GM06990 (cell line): Measurements from ENCODE around the gene PCDHA9.
"Not testable (repeated sequence)": the region's sequence is repeated elsewhere in the genome, so short reads cannot be mapped to it uniquely, and the experiment has no call there.

Experiments used
- DNase-seq: peaks from one replicate; pipeline ENCODE4 v3.0.0-alpha.2; 2011; ENCODE audit not compliant: insufficient read length; ENCODE audit errors: extremely low read depth
- H3K27me3 ChIP-seq: replicated peaks from 2 replicates; pipeline ENCODE4 v1.6.0; 2011; ENCODE audit warnings: low read length; ENCODE audit not compliant: control insufficient read depth, insufficient read depth
- H3K36me3 ChIP-seq: 2 replicates; pipeline ENCODE4 v1.5.1; 2011; ENCODE audit warnings: low read length; ENCODE audit not compliant: control insufficient read depth, insufficient read depth
- H3K4me3 ChIP-seq: replicated peaks from 2 replicates; pipeline ENCODE4 v1.5.1; 2011; ENCODE audit warnings: low read depth, mild to moderate bottlenecking, control low read depth, low read length
- CTCF ChIP-seq: IDR thresholded peaks from 2 replicates; pipeline ENCODE4 v1.5.1; 2011; ENCODE audit warnings: low read length, control low read depth, mild to moderate bottlenecking, inconsistent platforms; ENCODE audit not compliant: insufficient read depth, poor library complexity, severe bottlenecking

PCDHA9 gene

GRCh38 chr5:140862441-140863295 lies 14.5 kb downstream of the PCDHA9 start:
- no peak for TF ChIP-seq CTCF
- no peaks in the 10 kb centered on the region for H3K27me3 ChIP-seq
- DNase-seq: no peak
- H3K4me3 ChIP-seq: no peak overlapping the region
- no peaks in the 10 kb centered on the region for H3K36me3 ChIP-seq

- TF ChIP-seq CTCF: no peak
- DNase-seq: no peak
- Histone ChIP-seq H3K36me3 (no peaks in the 10 kb centered on the region), H3K27me3 (no peaks in the 10 kb centered on the region), H3K4me3 (no peak within 1 kb of the TSS)
Observed at GRCh38 chr5:140868721-140869554, 20.8 kb downstream of the PCDHA9 start, which contains the start of gene PCDHA11. Gene PCDHA11, plus strand, starts transcription at chr5:140868957. Its CDS starts 147 bp downstream, at chr5:140869104.

- no peak for DNase-seq
- no peak for TF ChIP-seq CTCF
- Histone ChIP-seq H3K27me3 (no peaks in the 10 kb centered on the region), H3K4me3 (no peak overlapping the region), H3K36me3 (no peaks in the 10 kb centered on the region)
Observed at GRCh38 chr5:140869555-140869886, 21.3 kb downstream of the PCDHA9 start.

- no peaks in the 10 kb centered on the region for H3K36me3 ChIP-seq
- no peak for TF ChIP-seq CTCF
- H3K4me3 ChIP-seq: no peak overlapping the region
- H3K27me3 ChIP-seq: no peaks in the 10 kb centered on the region
- DNase-seq: no peak
Observed at GRCh38 chr5:140870221-140871201, 22.3 kb downstream of the PCDHA9 start.

GRCh38 chr5:140875085-140876065 lies 27.2 kb downstream of the PCDHA9 start, which contains the start of gene PCDHA12:
Gene PCDHA12, plus strand, starts transcription at chr5:140875308. Its CDS starts 165 bp downstream, at chr5:140875473.
- H3K27me3 ChIP-seq: no peaks in the 10 kb centered on the region
- DNase-seq: no peak
- no peaks in the 10 kb centered on the region for H3K36me3 ChIP-seq
- no peak for TF ChIP-seq CTCF
- H3K4me3 ChIP-seq: no peak within 1 kb of the TSS

- DNase-seq, H3K4me3 ChIP-seq, H3K27me3 ChIP-seq, H3K36me3 ChIP-seq: not testable (repeated sequence)
Observed at GRCh38 chr5:140876541-140877261, 28.5 kb downstream of the PCDHA9 start.
